HepG2 (cell line): ENCODE results near the gene POC1A. TPM values are rescaled to one million over a fixed set of nuclear protein-coding genes. Genes with fewer than 3 reads are reported as not detected.

Source experiments
- ATAC-seq: fragments of 200-7000 bp; cut with Tn5 transposase; 3 replicates; pipeline ENCODE4 v1.9.1; 2020; ENCODE audit warnings: mild to moderate bottlenecking, moderate library complexity
- BruUV-seq: library from RNA; stranded (reverse); fragments of 400-500 nt; replicated peaks from 2 replicates; lab custom pipeline; 2021; lab: Mats Ljungman, UMichigan
- CTCF ChIA-PET: fragments of 300-600 bp; formaldehyde crosslinking; extraction: SDS; loops from one replicate; lab custom pipeline; 2021; ENCODE audit warnings: low total read pairs, inconsistent platforms, low intra/inter-chr PET ratio; lab: Yijun Ruan, JAX
- POLR2A ChIA-PET: fragments of 350-600 bp; sonication (Branson Sonifier 250); formaldehyde crosslinking; loops from one replicate; lab custom pipeline; 2020; ENCODE audit warnings: antibody characterized with exemption, inconsistent platforms; lab: Yijun Ruan, JAX
- DNase-seq: peaks from one replicate; pipeline ENCODE4 v3.0.0-alpha.2; 2015; ENCODE audit warnings: low spot score
- FAIRE-seq: peaks from 3 replicates; lab custom pipeline; 2011; peaks lifted over from hg19 to GRCh38; lab: Jason Lieb, UNC
- H2AFZ ChIP-seq: one replicate; pipeline ENCODE4 v1.6.1; 2011; ENCODE audit warnings: low read length, inconsistent platforms
- H3K27ac ChIP-seq: fragments of 300-600 bp; 3 replicates; pipeline ENCODE4 v1.8.0; 2011; ENCODE audit warnings: mixed run types, mild to moderate bottlenecking, mixed read lengths, low read length, inconsistent platforms; ENCODE audit not compliant: insufficient read depth; ENCODE audit errors: extremely low read length
- H3K27me3 ChIP-seq, 2 experiments: fragments of 200-600 bp in 1 of 2; 2 replicates in 1 of 2; 3 replicates in 1 of 2; pipeline versions ENCODE4 v1.6.0 to v1.8.0; 2011; ENCODE audit warnings: low read length in 2 of 2, mild to moderate bottlenecking in 2 of 2, moderate library complexity in 2 of 2, inconsistent platforms in 1 of 2; ENCODE audit not compliant: insufficient read depth in 2 of 2, control insufficient read depth in 1 of 2
- H3K36me3 ChIP-seq, 2 experiments: fragments of 200-600 bp in 1 of 2; replicated peaks in 1 of 2; 2 replicates in 1 of 2; 3 replicates in 1 of 2; pipeline versions ENCODE4 v1.5.1 to v1.8.0; 2011; ENCODE audit warnings: low read length in 2 of 2, inconsistent platforms in 1 of 2; ENCODE audit not compliant: insufficient read depth in 2 of 2, control insufficient read depth in 1 of 2
- H3K4me1 ChIP-seq: 2 replicates; pipeline ENCODE4 v1.5.1; 2012; ENCODE audit warnings: low read length, inconsistent platforms; ENCODE audit not compliant: insufficient read depth
- H3K4me2 ChIP-seq: 2 replicates; pipeline ENCODE4 v1.6.0; 2011; ENCODE audit warnings: low read depth, low read length, inconsistent platforms
- H3K4me3 ChIP-seq, 3 experiments: fragments of 200-600 bp in 1 of 3; sonication (generic), shearing (Covaris generic) in 1 of 3; replicated peaks in 1 of 3; 2 replicates each; pipeline ENCODE4 v1.5.1; 2011 to 2016; ENCODE audit warnings: low read length in 3 of 3, inconsistent platforms in 2 of 3, low read depth in 2 of 3, mild to moderate bottlenecking in 2 of 3, control low read depth in 1 of 3, mixed read lengths in 1 of 3; ENCODE audit not compliant: insufficient read depth in 1 of 3
- H3K79me2 ChIP-seq: one replicate; pipeline ENCODE4 v1.6.1; 2011; ENCODE audit warnings: low read length, inconsistent platforms; ENCODE audit not compliant: insufficient read depth
- H3K9ac ChIP-seq: 2 replicates; pipeline ENCODE4 v1.6.0; 2011; ENCODE audit warnings: mild to moderate bottlenecking, low read depth, low read length, inconsistent platforms; ENCODE audit not compliant: insufficient read depth
- H3K9me3 ChIP-seq: 2 replicates; pipeline ENCODE4 v1.5.1; 2012; ENCODE audit warnings: mild to moderate bottlenecking, low read length
- H4K20me1 ChIP-seq: 2 replicates; pipeline ENCODE4 v1.6.0; 2011; ENCODE audit warnings: inconsistent platforms, mild to moderate bottlenecking, low read length, moderate library complexity; ENCODE audit not compliant: insufficient read depth
- DDIT3 ChIP-seq: sonication (generic); formaldehyde crosslinking; IDR thresholded peaks from 2 replicates; pipeline ENCODE4 v1.4.0; 2020; ENCODE audit warnings: mild to moderate bottlenecking, missing genetic modification reagents
- ETS1 ChIP-seq: sonication (generic); formaldehyde crosslinking; IDR thresholded peaks from 2 replicates; pipeline ENCODE4 v1.4.0; 2020; ENCODE audit warnings: missing genetic modification reagents
- FOSL2 ChIP-seq: sonication (generic); formaldehyde crosslinking; IDR thresholded peaks from 2 replicates; pipeline ENCODE4 v1.4.0; 2020; ENCODE audit warnings: missing genetic modification reagents
- HIC2 ChIP-seq: sonication (generic); formaldehyde crosslinking; IDR thresholded peaks from 2 replicates; pipeline ENCODE4 v1.9.0; 2022; ENCODE audit warnings: low read depth, missing genetic modification reagents
- HNRNPL ChIP-seq: fragments of 200-400 bp; formaldehyde crosslinking; IDR thresholded peaks from 2 replicates; pipeline ENCODE4 v1.6.1; 2017; ENCODE audit warnings: mild to moderate bottlenecking, low read depth, low read length
- NCOR1 ChIP-seq: fragments of 200-600 bp; sonication (generic); IDR thresholded peaks from 2 replicates; pipeline ENCODE4 v1.7.0; 2017; ENCODE audit warnings: antibody characterized with exemption, low read length, borderline replicate concordance
- NR1H2 ChIP-seq: sonication (generic); formaldehyde crosslinking; IDR thresholded peaks from 2 replicates; pipeline ENCODE4 v1.8.1; 2022; ENCODE audit warnings: low read depth, missing genetic modification reagents, borderline replicate concordance
- RFXAP ChIP-seq: sonication (generic); formaldehyde crosslinking; IDR thresholded peaks from 2 replicates; pipeline ENCODE4 v1.4.0; 2020; ENCODE audit warnings: missing genetic modification reagents, borderline replicate concordance
- TFAP4 ChIP-seq: sonication (generic); IDR thresholded peaks from 2 replicates; pipeline ENCODE4 v1.6.1; 2016; ENCODE audit warnings: low read depth, borderline replicate concordance
- ZFP36L1 ChIP-seq: sonication (generic); formaldehyde crosslinking; IDR thresholded peaks from 2 replicates; pipeline ENCODE4 v1.8.0; 2022; ENCODE audit warnings: mild to moderate bottlenecking, missing genetic modification reagents, moderate library complexity
- ZNF263 ChIP-seq: sonication (generic); formaldehyde crosslinking; IDR thresholded peaks from 2 replicates; pipeline ENCODE4 v1.4.0; 2020; ENCODE audit warnings: missing genetic modification reagents
- ZNF713 ChIP-seq: sonication (generic); formaldehyde crosslinking; IDR thresholded peaks from 2 replicates; pipeline ENCODE4 v1.4.0; 2020; ENCODE audit warnings: mild to moderate bottlenecking, missing genetic modification reagents
- ZSCAN30 ChIP-seq: sonication (generic); formaldehyde crosslinking; IDR thresholded peaks from 2 replicates; pipeline ENCODE4 v1.5.0; 2020; ENCODE audit warnings: mild to moderate bottlenecking, missing genetic modification reagents
- WGBS: methylation state at CpG from one replicate; pipeline ENCODE4 v1.1.6; 2017; ENCODE audit warnings: low lambda C conversion rate; 5-methylcytosine and 5-hydroxymethylcytosine counted together
- in situ Hi-C: cut with HindIII; loops from 2 replicates; pipeline ENCODE4 v1.10.0; 2017; ENCODE audit warnings: low pct_unique_long_range_greater_than_20kb; ENCODE audit not compliant: extremely low pct_ligation_motif_present
- intact Hi-C: fragments of 100-400 bp; cut with micrococcal nuclease; formaldehyde crosslinking; loops from one replicate; pipeline ENCODE4 v1.10.0; 2022; ENCODE audit not compliant: unreplicated experiment
- polyA plus RNA-seq, 8 experiments: library from polyadenylated mRNA; depleted of rRNA in 3 of 8; stranded (reverse) in 7 of 8; unstranded in 1 of 8; fragments of >200 nt; fragmentation: Illumina TruSeq in 4 of 8; extraction: Trizol in 4 of 8; gene quantifications; 2 replicates each; pipeline versions ENCODE4 v1.2.1 to v1.2.3, GENCODE V29; 2011 to 2016; ENCODE audit warnings: low read depth in 4 of 8, missing spikeins in 1 of 8, mixed read lengths in 1 of 8; ENCODE audit not compliant: insufficient read depth in 1 of 8
- total RNA-seq, 5 experiments: library from RNA; depleted of rRNA; stranded (reverse); fragments of >200 nt; fragmentation: Illumina TruSeq; extraction: Trizol; gene quantifications; 2 replicates each; pipeline ENCODE4 v1.2.3, GENCODE V29; 2016; ENCODE audit warnings: low read depth in 1 of 5

Gene POC1A
- total and polyA plus RNA-seq, 2 of the 13 experiments (the other 11 are each of a cell fraction or from before 2014, with no cell fraction given) = 14.6 to 20.0 TPM

GRCh38 chr3:52194485-52195290 is 40.5 kb upstream of the POC1A start:
- intact Hi-C loops (no loop called here), in situ Hi-C loops (no loop called here)
- 78% methylated on average over 11 of the region's 14 CpGs for WGBS
- Histone ChIP-seq H3K27me3 (peaks cover 0 to 8% of the 10 kb centered on the region in 2 experiments; a peak in 1 of 5 replicates), H2AFZ (no peak overlapping the region), H3K9me3 (no peaks in the 10 kb centered on the region), H3K4me1 (peaks cover 45% of the 10 kb centered on the region), H4K20me1 (no peaks in the 10 kb centered on the region)
- TF ChIP-seq ZFP36L1 = no peak
- no peak for TF ChIP-seq NR1H2 (CRISPR knock-in tag)
- no peak for TF ChIP-seq NCOR1
- TF ChIP-seq ZSCAN30 = no peak
- TF ChIP-seq ZNF713 (CRISPR knock-in tag) = no peak
- TF ChIP-seq, all 625 proteins: peak for 0
- H3K27ac ChIP-seq = no peak overlapping the region
- H3K4me3 ChIP-seq = no peak overlapping the region
- no peak for ATAC-seq
- H3K79me2 ChIP-seq = peaks cover 11% of the 10 kb centered on the region
- FAIRE-seq = no peak
- no peak overlapping the region for H3K9ac ChIP-seq
- CTCF ChIA-PET = no interaction called here
- H3K36me3 ChIP-seq = peaks cover 0 to 4% of the 10 kb centered on the region in 2 experiments; a peak in 1 of 5 replicates
- no peak for DNase-seq
- no TSS peak for BruUV-seq
- no peak overlapping the region for H3K4me2 ChIP-seq
- POLR2A ChIA-PET = no interaction called here

- intact Hi-C loops (no loop called here), in situ Hi-C loops (no loop called here)
- Histone ChIP-seq H3K4me2 (no peak overlapping the region), H4K20me1 (no peaks in the 10 kb centered on the region), H3K9ac (no peak overlapping the region), H2AFZ (no peak overlapping the region), H3K4me1 (peaks cover 48% of the 10 kb centered on the region), H3K9me3 (no peaks in the 10 kb centered on the region), H3K27ac (no peak overlapping the region), H3K79me2 (no peaks in the 10 kb centered on the region), H3K36me3 (no peaks in the 10 kb centered on the region), H3K27me3 (peaks cover 0 to 8% of the 10 kb centered on the region in 2 experiments; a peak in 1 of 5 replicates), H3K4me3 (no peak overlapping the region)
- FAIRE-seq = no peak
- ChIA-PET POLR2A (no interaction called here), CTCF (no interaction called here)
- ATAC-seq = no peak
- no TSS peak for BruUV-seq
- DNase-seq = no peak
- WGBS = 83% methylated on average over 9 of the region's 18 CpGs
- TF ChIP-seq ZNF263 (CRISPR knock-in tag) (peak; percentile 76), RFXAP (CRISPR knock-in tag) (no peak), HIC2 (peak; percentile 39; the same call in 1 of the 2 replicates), HNRNPL (peak; percentile 75; the same call in 1 of the 2 replicates), DDIT3 (CRISPR knock-in tag) (no peak), ETS1 (CRISPR knock-in tag) (no peak), TFAP4 (no peak), FOSL2 (peak; percentile 55)
Measured at GRCh38 chr3:52193065-52193464, 38.8 kb upstream of the POC1A start.
